Measurements from ENCODE around the gene VAT1L. TPM values are rescaled to one million over a fixed set of nuclear protein-coding genes. Genes with fewer than 3 reads are reported as not detected.

Gene VAT1L
- total and polyA plus RNA-seq, 10 of the 15 experiments (the other 5 are each of a cell fraction or from before 2014, with no cell fraction given) = 0.06 to 0.18 (median 0.10) TPM; not detected in 5

DNA sequence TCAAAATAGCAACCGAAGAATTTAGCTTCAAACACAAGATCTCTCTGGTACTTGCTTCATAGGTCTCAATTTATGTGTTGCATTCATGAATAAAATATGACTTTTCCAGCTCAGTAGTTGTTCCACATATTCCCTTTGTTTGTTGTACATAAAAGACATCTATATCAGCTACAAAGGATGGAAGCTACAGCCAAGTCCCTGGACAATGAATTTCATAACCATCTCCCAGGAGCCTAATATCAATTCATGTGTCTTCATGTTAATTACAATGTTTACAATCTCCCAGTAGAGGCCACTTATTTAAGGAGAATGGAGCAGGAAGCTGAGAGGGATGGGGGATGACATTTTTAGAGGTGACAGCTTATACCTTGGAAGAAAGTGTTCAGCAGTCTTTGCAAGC is 237.3 kb downstream of the VAT1L start:
- Histone ChIP-seq H3K9ac (ENCODE audit: control insufficient read depth, insufficient read depth, low read length) (no peak overlapping the region), H3K79me2 (ENCODE audit: control insufficient read depth, insufficient read depth, low read length) (no peaks in the 10 kb centered on the region), H2AFZ (ENCODE audit: control insufficient read depth, low read depth, low read length) (no peak overlapping the region), H3K27me3 (replicated peaks in 1 of 2; ENCODE audit: control insufficient read depth in 2 of 2, insufficient read depth in 2 of 2, low read length in 1 of 2) (no peaks in the 10 kb centered on the region; a peak in 1 of 4 replicates), H3K27ac (ENCODE audit: control insufficient read depth, insufficient read depth) (no peak overlapping the region), H4K20me1 (ENCODE audit: control insufficient read depth, insufficient read depth) (no peaks in the 10 kb centered on the region), H3K4me3 (no peak overlapping the region), H3K4me2 (ENCODE audit: control insufficient read depth, insufficient read depth) (no peak overlapping the region), H3K9me3 (replicated peaks; ENCODE audit: control insufficient read depth, insufficient read depth, low read length) (no peaks in the 10 kb centered on the region), H3K36me3 (ENCODE audit: control insufficient read depth in 2 of 2, insufficient read depth in 2 of 2, low read length in 1 of 2) (no peaks in the 10 kb centered on the region), H3K4me1 (ENCODE audit: control insufficient read depth, insufficient read depth, low read length) (no peaks in the 10 kb centered on the region)
- ChIA-PET RAD21 (ENCODE audit: unreplicated experiment) (no interaction called here), POLR2A (no interaction called here), CTCF (interaction anchor here (1.3 to 1.6 kb wide), 2 partner anchors 22 to 24 kb away, joined by 4 read pairs; no protein-coding TSS in a partner anchor), SMC1A (ENCODE audit: uncharacterized antibody, unreplicated experiment) (no interaction called here)
- intact Hi-C loops (cut with micrococcal nuclease; ENCODE audit: unreplicated experiment) (no loop called here), in situ Hi-C loops (cut with MboI) (no loop called here)
- BruUV-seq (replicated peaks) = no TSS peak
- ATAC-seq (no peak), DNase-seq (ENCODE audit: low read depth, low spot score) (no peak), FAIRE-seq (no peak)
- WGBS (ENCODE audit: insufficient coverage, insufficient replicate concordance, low lambda C conversion rate, missing lambda C conversion rate) = 44% methylated on average over 1 of the region's 1 CpG
- TF ChIP-seq TARDBP (IDR thresholded peaks at IDR 0.05; ENCODE audit: borderline replicate concordance) = no peak
- TF ChIP-seq, protein P1, sequence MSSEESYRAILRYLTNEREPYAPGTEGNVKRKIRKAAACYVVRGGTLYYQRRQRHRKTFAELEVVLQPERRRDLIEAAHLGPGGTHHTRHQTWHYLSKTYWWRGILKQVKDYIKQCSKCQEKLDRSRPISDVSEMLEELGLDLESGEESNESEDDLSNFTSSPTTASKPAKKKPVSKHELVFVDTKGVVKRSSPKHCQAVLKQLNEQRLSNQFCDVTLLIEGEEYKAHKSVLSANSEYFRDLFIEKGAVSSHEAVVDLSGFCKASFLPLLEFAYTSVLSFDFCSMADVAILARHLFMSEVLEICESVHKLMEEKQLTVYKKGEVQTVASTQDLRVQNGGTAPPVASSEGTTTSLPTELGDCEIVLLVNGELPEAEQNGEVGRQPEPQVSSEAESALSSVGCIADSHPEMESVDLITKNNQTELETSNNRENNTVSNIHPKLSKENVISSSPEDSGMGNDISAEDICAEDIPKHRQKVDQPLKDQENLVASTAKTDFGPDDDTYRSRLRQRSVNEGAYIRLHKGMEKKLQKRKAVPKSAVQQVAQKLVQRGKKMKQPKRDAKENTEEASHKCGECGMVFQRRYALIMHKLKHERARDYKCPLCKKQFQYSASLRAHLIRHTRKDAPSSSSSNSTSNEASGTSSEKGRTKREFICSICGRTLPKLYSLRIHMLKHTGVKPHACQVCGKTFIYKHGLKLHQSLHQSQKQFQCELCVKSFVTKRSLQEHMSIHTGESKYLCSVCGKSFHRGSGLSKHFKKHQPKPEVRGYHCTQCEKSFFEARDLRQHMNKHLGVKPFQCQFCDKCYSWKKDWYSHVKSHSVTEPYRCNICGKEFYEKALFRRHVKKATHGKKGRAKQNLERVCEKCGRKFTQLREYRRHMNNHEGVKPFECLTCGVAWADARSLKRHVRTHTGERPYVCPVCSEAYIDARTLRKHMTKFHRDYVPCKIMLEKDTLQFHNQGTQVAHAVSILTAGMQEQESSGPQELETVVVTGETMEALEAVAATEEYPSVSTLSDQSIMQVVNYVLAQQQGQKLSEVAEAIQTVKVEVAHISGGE (CRISPR knock-in tag; IDR thresholded peaks at IDR 0.05) = no peak
- TF ChIP-seq, protein P2, sequence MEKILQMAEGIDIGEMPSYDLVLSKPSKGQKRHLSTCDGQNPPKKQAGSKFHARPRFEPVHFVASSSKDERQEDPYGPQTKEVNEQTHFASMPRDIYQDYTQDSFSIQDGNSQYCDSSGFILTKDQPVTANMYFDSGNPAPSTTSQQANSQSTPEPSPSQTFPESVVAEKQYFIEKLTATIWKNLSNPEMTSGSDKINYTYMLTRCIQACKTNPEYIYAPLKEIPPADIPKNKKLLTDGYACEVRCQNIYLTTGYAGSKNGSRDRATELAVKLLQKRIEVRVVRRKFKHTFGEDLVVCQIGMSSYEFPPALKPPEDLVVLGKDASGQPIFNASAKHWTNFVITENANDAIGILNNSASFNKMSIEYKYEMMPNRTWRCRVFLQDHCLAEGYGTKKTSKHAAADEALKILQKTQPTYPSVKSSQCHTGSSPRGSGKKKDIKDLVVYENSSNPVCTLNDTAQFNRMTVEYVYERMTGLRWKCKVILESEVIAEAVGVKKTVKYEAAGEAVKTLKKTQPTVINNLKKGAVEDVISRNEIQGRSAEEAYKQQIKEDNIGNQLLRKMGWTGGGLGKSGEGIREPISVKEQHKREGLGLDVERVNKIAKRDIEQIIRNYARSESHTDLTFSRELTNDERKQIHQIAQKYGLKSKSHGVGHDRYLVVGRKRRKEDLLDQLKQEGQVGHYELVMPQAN (conservative IDR thresholded peaks at IDR 0.05) = no peak
- TF ChIP-seq SUPT20H (IDR thresholded peaks at IDR 0.05; ENCODE audit: borderline replicate concordance, control insufficient read depth, low read depth, low read length) = no peak
